ENCODE data around the gene ZFP36L2. TPM values are rescaled to one million over a fixed set of nuclear protein-coding genes. Genes with fewer than 3 reads are reported as not detected.

The ZFP36L2 gene
- total RNA-seq, 4 donors from 2014 or later = 146 to 287 (median 172) TPM

- H3K9me3 ChIP-seq = no peaks in the 10 kb centered on the region
- no peak for DNase-seq
- TF ChIP-seq POLR2A (IDR thresholded peaks at IDR 0.05) (no peak), CTCF (IDR thresholded peaks at IDR 0.05) (no peak)
- H3K27me3 ChIP-seq = no peaks in the 10 kb centered on the region
- H3K27ac ChIP-seq = peak overlapping the region; percentile 92 to 95 (median 93)
- H3K4me1 ChIP-seq = peaks cover 75 to 94% of the 10 kb centered on the region in 2 donors
- intact Hi-C loops (cut with DNase I) = loop anchor here (10.0 kb wide), 1 partner anchor 74 kb away; no protein-coding TSS in a partner anchor
- H3K4me3 ChIP-seq (replicated peaks in 1 of 3) = no peak overlapping the region
- no peaks in the 10 kb centered on the region for H3K36me3 ChIP-seq
- 90 to 91% methylated on average over 4 of the region's 4 CpGs for WGBS, 2 donors
These were observed 44.7 kb upstream of the ZFP36L2 start for GRCh38 chr2:43270930-43271615.

- TF ChIP-seq CTCF (IDR thresholded peaks at IDR 0.05) = no peak
- no peak for TF ChIP-seq POLR2A (IDR thresholded peaks at IDR 0.05)
- Histone ChIP-seq H3K27ac (peak overlapping the region; percentile 92 to 95 (median 93)), H3K36me3 (no peaks in the 10 kb centered on the region), H3K9me3 (no peaks in the 10 kb centered on the region), H3K27me3 (no peaks in the 10 kb centered on the region), H3K4me1 (peaks cover 76 to 94% of the 10 kb centered on the region in 2 donors), H3K4me3 (replicated peaks in 1 of 3) (no peak overlapping the region)
- 88 to 90% methylated on average over 2 of the region's 2 CpGs for WGBS, 2 donors
- intact Hi-C loops (cut with DNase I) = loop anchor here (10.0 kb wide), 1 partner anchor 74 kb away; no protein-coding TSS in a partner anchor
- no peak for DNase-seq
These were observed 44.1 kb upstream of the ZFP36L2 start for GRCh38 chr2:43270461-43270860.

GRCh38 chr2:43269706-43270105 is 43.3 kb upstream of the ZFP36L2 start:
- 4 to 8% methylated on average over 3 of the region's 3 CpGs for WGBS, 2 donors
- Histone ChIP-seq H3K36me3 (no peaks in the 10 kb centered on the region), H3K27ac (peak overlapping the region; percentile 92 to 95 (median 93)), H3K4me1 (peaks cover 79 to 96% of the 10 kb centered on the region in 2 donors), H3K27me3 (no peaks in the 10 kb centered on the region), H3K4me3 (replicated peaks in 1 of 3) (no peak overlapping the region), H3K9me3 (no peaks in the 10 kb centered on the region)
- no peak for TF ChIP-seq CTCF (IDR thresholded peaks at IDR 0.05)
- peak in 1 of 2 donors; percentile 67 for TF ChIP-seq POLR2A (IDR thresholded peaks at IDR 0.05)
- DNase-seq = peak; percentile 94 to 96
- intact Hi-C loops (cut with DNase I) = loop anchor here (10.0 kb wide), 1 partner anchor 75 kb away; no protein-coding TSS in a partner anchor

- no peaks in the 10 kb centered on the region for H3K36me3 ChIP-seq
- H3K4me1 ChIP-seq = peaks cover 75 to 96% of the 10 kb centered on the region in 2 donors
- TF ChIP-seq POLR2A (IDR thresholded peaks at IDR 0.05) = no peak
- TF ChIP-seq CTCF (IDR thresholded peaks at IDR 0.05) = no peak
- no peaks in the 10 kb centered on the region for H3K9me3 ChIP-seq
- no peak overlapping the region for H3K4me3 ChIP-seq (replicated peaks in 1 of 3)
- 61 to 64% methylated on average over 13 to 14 of the region's 14 CpGs for WGBS, 2 donors
- intact Hi-C loops (cut with DNase I) = no loop called here
- peak overlapping the region; percentile 92 to 95 (median 93) for H3K27ac ChIP-seq
- DNase-seq = peak; percentile 51 to 52
- no peaks in the 10 kb centered on the region for H3K27me3 ChIP-seq
These were observed 42.7 kb upstream of the ZFP36L2 start for GRCh38 chr2:43269074-43269572.

All from thyroid gland (tissue), 4 donors.